Liver (tissue), 9 donors: Measurements from ENCODE around the gene GRK5. TPM values are rescaled to one million over a fixed set of nuclear protein-coding genes. Genes with fewer than 3 reads are reported as not detected.

Experiments
- DNase-seq: peaks from one replicate; pipeline ENCODE4 v3.0.0-alpha.2; 2017; ENCODE audit warnings: low spot score
- H3K27ac ChIP-seq, 2 donors: one replicate each; pipeline ENCODE4 v1.7.0; 2013; ENCODE audit warnings: inconsistent platforms in 2 of 2, low read length in 2 of 2, control low read depth in 1 of 2, low read depth in 1 of 2, mild to moderate bottlenecking in 1 of 2
- H3K27me3 ChIP-seq, 4 donors: one replicate each; pipeline versions ENCODE4 v1.6.1 to v1.7.0; 2013; ENCODE audit warnings: low read length in 3 of 4, inconsistent platforms in 1 of 4, mild to moderate bottlenecking in 1 of 4, moderate library complexity in 1 of 4; ENCODE audit not compliant: control insufficient read depth in 4 of 4, insufficient read depth in 4 of 4
- H3K36me3 ChIP-seq, 4 donors: one replicate each; pipeline versions ENCODE4 v1.6.1 to v1.7.0; 2013; ENCODE audit warnings: low read length in 3 of 4, mild to moderate bottlenecking in 3 of 4, low read depth in 1 of 4, moderate library complexity in 1 of 4; ENCODE audit not compliant: control insufficient read depth in 4 of 4, insufficient read depth in 3 of 4
- H3K4me1 ChIP-seq, 4 donors: one replicate each; pipeline versions ENCODE4 v1.6.1 to v1.7.0; 2013; ENCODE audit warnings: low read length in 3 of 4, mild to moderate bottlenecking in 3 of 4, moderate library complexity in 1 of 4; ENCODE audit not compliant: control insufficient read depth in 4 of 4, insufficient read depth in 4 of 4
- H3K4me3 ChIP-seq, 3 donors: one replicate each; pipeline versions ENCODE4 v1.6.1 to v1.7.0; 2013; ENCODE audit warnings: low read length in 3 of 3, control low read depth in 1 of 3, low read depth in 1 of 3, mild to moderate bottlenecking in 1 of 3
- H3K9ac ChIP-seq, 2 donors: one replicate each; pipeline ENCODE4 v1.7.0; 2013; ENCODE audit warnings: low read length in 2 of 2, mild to moderate bottlenecking in 2 of 2, moderate library complexity in 2 of 2, control low read depth in 1 of 2, low read depth in 1 of 2
- H3K9me3 ChIP-seq, 4 donors: one replicate each; pipeline versions ENCODE4 v1.6.1 to v1.7.0; 2013; ENCODE audit warnings: low read length in 3 of 4; ENCODE audit not compliant: control insufficient read depth in 4 of 4
- ATF3 ChIP-seq: IDR thresholded peaks from 2 replicates; pipeline ENCODE4 v1.6.1; 2016; ENCODE audit warnings: antibody characterized with exemption
- CTCF ChIP-seq: fragments of 150-350 bp; IDR thresholded peaks from 2 replicates; pipeline ENCODE4 v1.5.1; 2017; ENCODE audit warnings: improper control_type of control experiment, low read depth, low read length; ENCODE audit not compliant: missing input control
- EGR1 ChIP-seq, 2 donors: IDR thresholded peaks; 2 replicates each; pipeline ENCODE4 v1.6.1; 2016 to 2018; ENCODE audit warnings: antibody characterized with exemption in 2 of 2, low read depth in 2 of 2
- FOXA1 ChIP-seq: IDR thresholded peaks from 2 replicates; pipeline ENCODE4 v1.6.1; 2016; ENCODE audit warnings: antibody characterized with exemption
- GABPA ChIP-seq, 2 donors: IDR thresholded peaks in 1 of 2; conservative IDR thresholded peaks in 1 of 2; 2 replicates each; pipeline ENCODE4 v1.6.1; 2016; ENCODE audit warnings: antibody characterized with exemption in 2 of 2, mild to moderate bottlenecking in 1 of 2, moderate library complexity in 1 of 2
- HNF4A ChIP-seq, 2 donors: conservative IDR thresholded peaks; 2 replicates each; pipeline ENCODE4 v1.6.1; 2016; ENCODE audit warnings: antibody characterized with exemption in 2 of 2, mild to moderate bottlenecking in 2 of 2
- HNF4G ChIP-seq: IDR thresholded peaks from 2 replicates; pipeline ENCODE4 v1.6.1; 2016; ENCODE audit warnings: antibody characterized with exemption
- JUND ChIP-seq, 2 donors: IDR thresholded peaks; 2 replicates each; pipeline ENCODE4 v1.6.1; 2016; ENCODE audit warnings: antibody characterized with exemption in 2 of 2
- NR2F2 ChIP-seq: IDR thresholded peaks from 2 replicates; pipeline ENCODE4 v1.6.1; 2016; ENCODE audit warnings: antibody characterized with exemption
- RAD21 ChIP-seq, 2 donors: IDR thresholded peaks; 2 replicates each; pipeline ENCODE4 v1.6.1; 2016; ENCODE audit warnings: antibody characterized with exemption in 2 of 2, mild to moderate bottlenecking in 2 of 2
- RXRA ChIP-seq, 2 donors: IDR thresholded peaks; 2 replicates each; pipeline ENCODE4 v1.6.1; 2017 to 2018; ENCODE audit warnings: antibody characterized with exemption in 2 of 2, mild to moderate bottlenecking in 1 of 2
- SP1 ChIP-seq: IDR thresholded peaks from 2 replicates; pipeline ENCODE4 v1.6.1; 2018; ENCODE audit warnings: antibody characterized with exemption, mild to moderate bottlenecking
- WGBS: extraction: QIAGEN DNeasy Blood & Tissue Kit; methylation state at CpG from one replicate; pipeline ENCODE4 v1.1.7; 2013; 5-methylcytosine and 5-hydroxymethylcytosine counted together
- polyA plus RNA-seq, 2 donors: library from polyadenylated mRNA; stranded (reverse) in 1 of 2; unstranded in 1 of 2; fragments of 200-250 nt in 1 of 2; fragments of >200 nt in 1 of 2; fragmentation: Nextera tagmentation in 1 of 2; extraction: Ambion mirVana in 1 of 2; gene quantifications; one replicate each; pipeline versions ENCODE4 v1.2.1 to v1.2.3, GENCODE V29; 2013 to 2015
- total RNA-seq, 2 donors: library from RNA; depleted of rRNA; stranded (reverse); fragments of >200 nt; gene quantifications; one replicate each; pipeline ENCODE4 v1.2.3, GENCODE V29; 2014
- TF ChIP-seq, protein P1 (sequence below): IDR thresholded peaks from 2 replicates; pipeline ENCODE4 v1.6.1; 2016; ENCODE audit warnings: antibody characterized with exemption, mild to moderate bottlenecking
- TF ChIP-seq, protein P2 (sequence below): IDR thresholded peaks from 2 replicates; pipeline ENCODE4 v1.6.1; 2016; ENCODE audit warnings: antibody characterized with exemption
- donor health status: healthy.
- donor health status: healthy.
- donor health status: healthy.
- donor health status: healthy.
- donor health status: healthy.

GRK5 gene
- total and polyA plus RNA-seq, 4 donors = 2.1 to 6.6 (median 5.1) TPM

DNA sequence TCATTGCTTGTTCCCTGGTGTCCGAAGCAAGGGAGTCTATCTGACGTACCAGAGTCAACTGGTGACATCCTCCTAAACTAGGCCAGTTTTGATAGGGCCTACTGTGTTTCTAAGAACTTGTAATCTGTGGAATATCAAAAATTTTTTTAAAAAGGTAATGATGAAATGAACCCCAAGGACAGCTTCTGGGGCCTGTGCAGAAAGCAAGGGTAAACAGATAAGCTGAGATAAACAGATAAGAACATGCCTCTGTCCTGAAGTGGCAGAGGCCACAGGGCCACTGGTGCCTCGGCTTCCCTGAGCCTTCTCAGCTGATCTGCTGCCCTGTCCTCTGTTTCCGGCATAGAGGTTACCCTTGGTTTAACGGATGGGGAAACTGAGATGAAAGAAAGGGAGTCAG lies 8.8 kb downstream of the GRK5 start:
- no peak overlapping the region for H3K9ac ChIP-seq
- H3K36me3 ChIP-seq = peaks cover 0 to 2% (median 0%) of the 10 kb centered on the region in 4 donors
- H3K27ac ChIP-seq = no peak overlapping the region
- no peaks in the 10 kb centered on the region for H3K9me3 ChIP-seq
- 90% methylated on average over 5 of the region's 5 CpGs for WGBS
- H3K4me1 ChIP-seq = peaks cover 0 to 15% (median 8%) of the 10 kb centered on the region in 4 donors
- H3K4me3 ChIP-seq = no peak overlapping the region
- TF ChIP-seq FOXA1 (no peak), RXRA (IDR thresholded peaks at IDR 0.05) (no peak), SP1 (no peak), RAD21 (IDR thresholded peaks at IDR 0.05) (no peak), GABPA (IDR thresholded peaks at IDR 0.05 in 1 of 2, conservative IDR thresholded peaks at IDR 0.05 in 1 of 2) (no peak), HNF4A (conservative IDR thresholded peaks at IDR 0.05) (no peak)
- TF ChIP-seq, protein P1, sequence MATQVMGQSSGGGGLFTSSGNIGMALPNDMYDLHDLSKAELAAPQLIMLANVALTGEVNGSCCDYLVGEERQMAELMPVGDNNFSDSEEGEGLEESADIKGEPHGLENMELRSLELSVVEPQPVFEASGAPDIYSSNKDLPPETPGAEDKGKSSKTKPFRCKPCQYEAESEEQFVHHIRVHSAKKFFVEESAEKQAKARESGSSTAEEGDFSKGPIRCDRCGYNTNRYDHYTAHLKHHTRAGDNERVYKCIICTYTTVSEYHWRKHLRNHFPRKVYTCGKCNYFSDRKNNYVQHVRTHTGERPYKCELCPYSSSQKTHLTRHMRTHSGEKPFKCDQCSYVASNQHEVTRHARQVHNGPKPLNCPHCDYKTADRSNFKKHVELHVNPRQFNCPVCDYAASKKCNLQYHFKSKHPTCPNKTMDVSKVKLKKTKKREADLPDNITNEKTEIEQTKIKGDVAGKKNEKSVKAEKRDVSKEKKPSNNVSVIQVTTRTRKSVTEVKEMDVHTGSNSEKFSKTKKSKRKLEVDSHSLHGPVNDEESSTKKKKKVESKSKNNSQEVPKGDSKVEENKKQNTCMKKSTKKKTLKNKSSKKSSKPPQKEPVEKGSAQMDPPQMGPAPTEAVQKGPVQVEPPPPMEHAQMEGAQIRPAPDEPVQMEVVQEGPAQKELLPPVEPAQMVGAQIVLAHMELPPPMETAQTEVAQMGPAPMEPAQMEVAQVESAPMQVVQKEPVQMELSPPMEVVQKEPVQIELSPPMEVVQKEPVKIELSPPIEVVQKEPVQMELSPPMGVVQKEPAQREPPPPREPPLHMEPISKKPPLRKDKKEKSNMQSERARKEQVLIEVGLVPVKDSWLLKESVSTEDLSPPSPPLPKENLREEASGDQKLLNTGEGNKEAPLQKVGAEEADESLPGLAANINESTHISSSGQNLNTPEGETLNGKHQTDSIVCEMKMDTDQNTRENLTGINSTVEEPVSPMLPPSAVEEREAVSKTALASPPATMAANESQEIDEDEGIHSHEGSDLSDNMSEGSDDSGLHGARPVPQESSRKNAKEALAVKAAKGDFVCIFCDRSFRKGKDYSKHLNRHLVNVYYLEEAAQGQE = no peak
- DNase-seq = no peak
- no peaks in the 10 kb centered on the region for H3K27me3 ChIP-seq

GRCh38 chr10:119217401-119217800 lies 10.0 kb downstream of the GRK5 start:
- DNase-seq = no peak
- peaks cover 2 to 22% (median 14%) of the 10 kb centered on the region in 4 donors for H3K4me1 ChIP-seq
- H3K4me3 ChIP-seq = no peak overlapping the region
- H3K27me3 ChIP-seq = no peaks in the 10 kb centered on the region
- H3K27ac ChIP-seq = peak overlapping the region in 1 of 2 donors; percentile 22
- peaks cover 0 to 2% (median 0%) of the 10 kb centered on the region in 4 donors for H3K36me3 ChIP-seq
- H3K9ac ChIP-seq = no peak overlapping the region
- TF ChIP-seq JUND (IDR thresholded peaks at IDR 0.05) (no peak), FOXA1 (no peak), EGR1 (IDR thresholded peaks at IDR 0.05; ENCODE audit: low read depth in 2 of 2) (no peak), ATF3 (no peak), CTCF (no peak), SP1 (no peak), NR2F2 (no peak), HNF4G (no peak), HNF4A (conservative IDR thresholded peaks at IDR 0.05) (no peak)
- TF ChIP-seq, protein P1 = no peak
- TF ChIP-seq, protein P2, sequence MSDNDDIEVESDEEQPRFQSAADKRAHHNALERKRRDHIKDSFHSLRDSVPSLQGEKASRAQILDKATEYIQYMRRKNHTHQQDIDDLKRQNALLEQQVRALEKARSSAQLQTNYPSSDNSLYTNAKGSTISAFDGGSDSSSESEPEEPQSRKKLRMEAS = no peak
- WGBS = 94% methylated on average over 9 of the region's 9 CpGs
- H3K9me3 ChIP-seq = no peaks in the 10 kb centered on the region
